ENCODE data around the gene EXD3. TPM values are rescaled to one million over a fixed set of nuclear protein-coding genes. Genes with fewer than 3 reads are reported as not detected.
A peak's percentile ranks its signal among the peaks of the same experiment; 100 is the strongest.

The EXD3 gene
- total and polyA plus RNA-seq, 9 of the 15 experiments (the other 6 are each of a cell fraction or from before 2014, with no cell fraction given), result 0.29 to 12.5 (median 3.9) TPM

GRCh38 chr9:137411645-137412380 lies 11.1 kb downstream of the EXD3 start (continued):
- no peak for TF ChIP-seq ZNF280B (CRISPR knock-in tag; IDR thresholded peaks at IDR 0.05)
- 0 out of 2 replicates have a peak, but pooled peaks have one; percentile 50 for TF ChIP-seq GABPB1 (CRISPR knock-in tag; IDR thresholded peaks at IDR 0.05)
- TF ChIP-seq RBBP5 (IDR thresholded peaks at IDR 0.05; ENCODE audit: borderline replicate concordance, insufficient read depth, low read length, poor library complexity, severe bottlenecking), result peak; percentile 68
- TF ChIP-seq RBM39 (optimal IDR thresholded peaks at IDR 0.05; ENCODE audit: low read depth, low read length), result no peak
- TF ChIP-seq FOXP4 (CRISPR knock-in tag; IDR thresholded peaks at IDR 0.05; ENCODE audit: borderline replicate concordance), result no peak
- no peak for TF ChIP-seq ELF4 (CRISPR knock-in tag; IDR thresholded peaks at IDR 0.05)
- TF ChIP-seq ZBTB17 (CRISPR knock-in tag; IDR thresholded peaks at IDR 0.05), result 0 out of 2 replicates have a peak, but pooled peaks have one; percentile 39
- TF ChIP-seq BCOR (IDR thresholded peaks at IDR 0.05), result no peak
- no peak for TF ChIP-seq RBM34 (IDR thresholded peaks at IDR 0.05; ENCODE audit: borderline replicate concordance, insufficient read depth, low read length)
- TF ChIP-seq DLX4 (CRISPR knock-in tag; IDR thresholded peaks at IDR 0.05), result no peak
- peak; percentile 42 for TF ChIP-seq TEAD4 (IDR thresholded peaks at IDR 0.05; ENCODE audit: low read length)
- no peak for TF ChIP-seq TEAD4 (CRISPR knock-in tag; IDR thresholded peaks at IDR 0.05; ENCODE audit: borderline replicate concordance)
- no peak for TF ChIP-seq NELFE (IDR thresholded peaks at IDR 0.05; ENCODE audit: insufficient read depth, insufficient read length)
- TF ChIP-seq ZNF589 (CRISPR knock-in tag; IDR thresholded peaks at IDR 0.05; ENCODE audit: low read depth), result 0 out of 2 replicates have a peak, but pooled peaks have one; percentile 32
- TF ChIP-seq CHD1 (IDR thresholded peaks at IDR 0.05; ENCODE audit: low read length), result no peak
- 0 out of 2 replicates have a peak, but pooled peaks have one; percentile 14 for TF ChIP-seq SPI1 (IDR thresholded peaks at IDR 0.05; ENCODE audit: borderline replicate concordance, low read depth, low read length)
- TF ChIP-seq GTF3C2 (IDR thresholded peaks at IDR 0.05; ENCODE audit: borderline replicate concordance, extremely low read depth, insufficient read length), result no peak
- TF ChIP-seq SMAD3 (CRISPR knock-in tag; conservative IDR thresholded peaks at IDR 0.05), result no peak
- 0 out of 2 replicates have a peak, but pooled peaks have one; percentile 46 for TF ChIP-seq JUN (IDR thresholded peaks at IDR 0.05; ENCODE audit: borderline replicate concordance, low read depth, low read length)
- no peak for TF ChIP-seq JUN (CRISPR knock-in tag; IDR thresholded peaks at IDR 0.05; ENCODE audit: borderline replicate concordance)
